IMR-90 (cell line): Measurements from ENCODE around the gene C10orf71. TPM values are rescaled to one million over a fixed set of nuclear protein-coding genes. Genes with fewer than 3 reads are reported as not detected.

ENCODE experiments used
- ATAC-seq: fragments of 200-7000 bp; cut with Tn5 transposase; 2 replicates; pipeline ENCODE4 v1.9.1; 2020; ENCODE audit warnings: low read depth, mild to moderate bottlenecking, moderate library complexity
- BruUV-seq: library from RNA; stranded (reverse); fragments of 400-500 nt; replicated peaks from 2 replicates; lab custom pipeline; 2021; lab: Mats Ljungman, UMichigan
- CTCF ChIA-PET: fragments of 300-600 bp; formaldehyde crosslinking; extraction: SDS; loops from one replicate; lab custom pipeline; 2021; ENCODE audit warnings: antibody characterized with exemption; lab: Yijun Ruan, JAX
- POLR2A ChIA-PET: fragments of 300-600 bp; sonication (Branson Sonifier 250); formaldehyde crosslinking; loops from one replicate; lab custom pipeline; 2022; ENCODE audit warnings: antibody characterized with exemption; ENCODE audit not compliant: unreplicated experiment; lab: Charles Lee
- DNase-seq: peaks from one replicate; pipeline ENCODE4 v3.0.0; 2013
- H2AFZ ChIP-seq: replicated peaks from 2 replicates; pipeline ENCODE3; 2013; ENCODE audit warnings: low read length, mild to moderate bottlenecking; ENCODE audit not compliant: poor library complexity
- H2AK5ac ChIP-seq: 2 replicates; pipeline ENCODE4 v1.6.1; 2013; ENCODE audit warnings: low read depth, low read length, inconsistent platforms
- H2AK9ac ChIP-seq: replicated peaks from 2 replicates; pipeline ENCODE3; 2013; ENCODE audit warnings: mild to moderate bottlenecking, low read depth, low read length, moderate library complexity; ENCODE audit not compliant: poor library complexity
- H2BK120ac ChIP-seq: 2 replicates; pipeline ENCODE4 v1.6.1; 2013; ENCODE audit warnings: low read depth, low read length, inconsistent platforms
- H2BK15ac ChIP-seq: 3 replicates; pipeline ENCODE4 v1.6.1; 2013; ENCODE audit warnings: low read depth, low read length, inconsistent platforms
- H2BK20ac ChIP-seq: 2 replicates; pipeline ENCODE4 v1.6.1; 2013; ENCODE audit warnings: low read depth, mild to moderate bottlenecking, inconsistent platforms, low read length, moderate library complexity
- H2BK5ac ChIP-seq: 2 replicates; pipeline ENCODE4 v1.6.1; 2013; ENCODE audit warnings: mild to moderate bottlenecking, low read depth, low read length, inconsistent platforms; ENCODE audit not compliant: poor library complexity, severe bottlenecking
- H3K14ac ChIP-seq: replicated peaks from 2 replicates; pipeline ENCODE4 v1.6.1; 2013; ENCODE audit warnings: low read depth, low read length, inconsistent platforms
- H3K18ac ChIP-seq: 2 replicates; pipeline ENCODE4 v1.6.1; 2013; ENCODE audit warnings: low read depth, low read length, control low read depth
- H3K23ac ChIP-seq: 2 replicates; pipeline ENCODE4 v1.6.1; 2013; ENCODE audit warnings: low read depth, low read length, inconsistent platforms
- H3K27ac ChIP-seq: 2 replicates; pipeline ENCODE4 v1.5.1; 2013; ENCODE audit warnings: mild to moderate bottlenecking, control low read depth, low read length; ENCODE audit not compliant: insufficient read depth
- H3K27me3 ChIP-seq: 2 replicates; pipeline ENCODE4 v1.6.1; 2013; ENCODE audit warnings: low read length; ENCODE audit not compliant: control insufficient read depth, insufficient read depth
- H3K36me3 ChIP-seq: 2 replicates; pipeline ENCODE4 v1.6.1; 2013; ENCODE audit warnings: low read length, mixed read lengths; ENCODE audit not compliant: control insufficient read depth, insufficient read depth
- H3K4ac ChIP-seq: 2 replicates; pipeline ENCODE4 v1.6.1; 2013; ENCODE audit warnings: low read depth, low read length, inconsistent platforms
- H3K4me1 ChIP-seq: 2 replicates; pipeline ENCODE4 v1.6.1; 2013; ENCODE audit warnings: low read length, mixed read lengths; ENCODE audit not compliant: control insufficient read depth, insufficient read depth
- H3K4me2 ChIP-seq: 2 replicates; pipeline ENCODE4 v1.6.1; 2013; ENCODE audit warnings: low read depth, mild to moderate bottlenecking, control low read depth, low read length, moderate library complexity
- H3K4me3 ChIP-seq: 2 replicates; pipeline ENCODE4 v1.5.1; 2013; ENCODE audit warnings: low read depth, mild to moderate bottlenecking, control low read depth, low read length, moderate library complexity; ENCODE audit not compliant: insufficient read depth
- H3K56ac ChIP-seq: 2 replicates; pipeline ENCODE4 v1.6.1; 2013; ENCODE audit warnings: low read length, inconsistent platforms; ENCODE audit not compliant: insufficient read depth; ENCODE audit errors: extremely low read depth
- H3K79me1 ChIP-seq, 2 experiments: 2 replicates each; pipeline ENCODE4 v1.6.1; 2013; ENCODE audit warnings: low read length in 2 of 2, inconsistent platforms in 1 of 2, low read depth in 1 of 2
- H3K9ac ChIP-seq: 2 replicates; pipeline ENCODE4 v1.6.1; 2013; ENCODE audit warnings: low read depth, low read length, control low read depth
- H3K9me1 ChIP-seq: 2 replicates; pipeline ENCODE4 v1.6.1; 2013; ENCODE audit warnings: low read length, inconsistent platforms; ENCODE audit not compliant: insufficient read depth
- H3K9me3 ChIP-seq: 2 replicates; pipeline ENCODE4 v1.6.1; 2013; ENCODE audit warnings: low read length; ENCODE audit not compliant: control insufficient read depth, insufficient read depth
- H4K20me1 ChIP-seq: 2 replicates; pipeline ENCODE4 v1.6.1; 2013; ENCODE audit warnings: low read length, inconsistent platforms; ENCODE audit not compliant: insufficient read depth
- H4K5ac ChIP-seq: 2 replicates; pipeline ENCODE4 v1.6.1; 2013; ENCODE audit warnings: mild to moderate bottlenecking, low read depth, low read length, control low read depth
- H4K8ac ChIP-seq, 2 experiments: 2 replicates each; pipeline ENCODE4 v1.6.1; 2013; ENCODE audit warnings: low read depth in 2 of 2, low read length in 2 of 2, control low read depth in 1 of 2, inconsistent platforms in 1 of 2
- H4K91ac ChIP-seq: 2 replicates; pipeline ENCODE4 v1.6.1; 2013; ENCODE audit warnings: low read depth, low read length, inconsistent platforms; ENCODE audit not compliant: insufficient read depth
- CTCF ChIP-seq: conservative IDR thresholded peaks from 2 replicates; pipeline ENCODE4 v1.5.1; 2012; ENCODE audit warnings: mild to moderate bottlenecking, low read depth, low read length, improper control_type of control experiment
- MXI1 ChIP-seq: IDR thresholded peaks from 2 replicates; pipeline ENCODE4 v1.6.1; 2012; ENCODE audit warnings: low read depth, mild to moderate bottlenecking, low read length, moderate library complexity, borderline replicate concordance
- RCOR1 ChIP-seq: IDR thresholded peaks from 2 replicates; pipeline ENCODE4 v1.6.1; 2012; ENCODE audit warnings: mild to moderate bottlenecking, low read length, improper control_type of control experiment; ENCODE audit not compliant: insufficient replicate concordance
- RFX5 ChIP-seq: IDR thresholded peaks from 2 replicates; pipeline ENCODE4 v1.8.0; 2012; ENCODE audit warnings: low read depth, mild to moderate bottlenecking, low read length, moderate library complexity
- SMC3 ChIP-seq: fragments of 150-350 bp; IDR thresholded peaks from 2 replicates; pipeline ENCODE4 v1.6.1; 2016; ENCODE audit warnings: low read depth, mild to moderate bottlenecking, antibody characterized with exemption, low read length, moderate library complexity
- WGBS, 2 experiments: methylation state at CpG; one replicate each; pipeline versions ENCODE4 v1.1.5 to v1.1.7; 2013; ENCODE audit warnings: missing lambda C conversion rate in 2 of 2; ENCODE audit not compliant: insufficient read length in 1 of 2; ENCODE audit errors: extremely low coverage in 2 of 2; 5-methylcytosine and 5-hydroxymethylcytosine counted together
- dilution Hi-C: fragments of 300-500 bp; cut with HindIII; formaldehyde crosslinking; loops from one replicate; pipeline ENCODE4 v1.14.3; 2018; ENCODE audit warnings: low sequenced_read_pairs; ENCODE audit not compliant: unreplicated experiment
- in situ Hi-C: fragments of 300-500 bp; cut with MboI; formaldehyde crosslinking; loops from 3 replicates; pipeline ENCODE4 v1.14.3; 2019; ENCODE audit warnings: low sequenced_read_pairs, inconsistent platforms, mixed read lengths
- intact Hi-C: fragments of 100-400 bp; cut with micrococcal nuclease; formaldehyde crosslinking; loops from 2 replicates; pipeline ENCODE4 v1.10.0; 2022
- polyA plus RNA-seq, 3 experiments: library from polyadenylated mRNA; depleted of rRNA; stranded (reverse); fragments of >200 nt; gene quantifications; 2 replicates each; pipeline ENCODE4 v1.2.3, GENCODE V29; 2012; ENCODE audit warnings: low replicate concordance in 1 of 3
- total RNA-seq: library from RNA; depleted of rRNA; stranded (reverse); fragments of >200 nt; gene quantifications from 2 replicates; pipeline ENCODE4 v1.2.3, GENCODE V29; 2012

C10orf71 gene
- total and polyA plus RNA-seq, 2 of the 4 experiments (the other 2 are of a cell fraction) = not detected

DNA sequence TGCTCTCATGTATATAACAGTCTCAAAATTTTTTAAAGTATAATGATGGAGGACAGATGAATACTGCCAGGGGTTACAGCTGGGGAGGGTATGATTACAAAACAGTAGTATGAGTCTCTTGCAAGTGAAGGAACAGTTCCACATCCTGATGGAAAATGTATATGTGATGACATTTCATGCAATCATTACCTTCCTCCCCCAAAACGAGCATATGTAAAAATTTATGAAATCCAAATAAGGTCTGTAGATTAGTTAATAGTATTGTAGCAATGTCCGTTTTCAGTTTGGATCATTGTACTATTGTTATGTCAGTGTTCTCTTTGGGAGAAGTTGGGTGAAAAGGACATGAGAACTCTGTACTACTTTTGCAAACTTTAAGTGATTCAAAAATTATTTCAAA is 58.9 kb downstream of the C10orf71 start:
- Histone ChIP-seq H2AFZ (no peak overlapping the region), H3K79me1 (no peaks in the 10 kb centered on the region), H3K56ac (no peak overlapping the region), H3K36me3 (no peaks in the 10 kb centered on the region), H4K5ac (no peak overlapping the region), H3K18ac (no peak overlapping the region), H3K23ac (no peak overlapping the region), H2BK15ac (no peak overlapping the region), H3K4me1 (no peaks in the 10 kb centered on the region), H2BK5ac (no peak overlapping the region), H3K4me2 (no peak overlapping the region), H3K4me3 (no peak overlapping the region), H2AK5ac (no peak overlapping the region), H3K27me3 (peaks cover 1% of the 10 kb centered on the region; the same call in 1 of the 2 replicates), H3K14ac (no peak overlapping the region), H2BK120ac (no peak overlapping the region), H3K9me1 (no peaks in the 10 kb centered on the region), H3K4ac (no peak overlapping the region), H4K8ac (no peak overlapping the region), H2AK9ac (no peak overlapping the region), H3K9me3 (peaks cover 2% of the 10 kb centered on the region; the same call in 1 of the 2 replicates), H3K27ac (no peak overlapping the region), H2BK20ac (no peak overlapping the region), H4K20me1 (no peaks in the 10 kb centered on the region), H3K9ac (no peak overlapping the region), H4K91ac (no peak overlapping the region)
- intact Hi-C loops (no loop called here), in situ Hi-C loops (no loop called here), dilution Hi-C loops (no loop called here)
- BruUV-seq = no TSS peak
- CTCF ChIA-PET = no interaction called here
- POLR2A ChIA-PET = no interaction called here
- DNase-seq (no peak), ATAC-seq (no peak)
- TF ChIP-seq CTCF (no peak), SMC3 (no peak), RCOR1 (no peak), MXI1 (no peak), RFX5 (no peak)
- WGBS, 2 experiments = no CpG with 5 or more reads among the region's 2 CpGs
